ENCODE measurements around the gene ARL9.

Gene ARL9

GRCh38 chr4:56552273-56552672, 46.7 kb downstream of the ARL9 start:
- no peak for DNase-seq (ENCODE audit: insufficient read length, low spot score)
- no peak for FAIRE-seq
- TF ChIP-seq, protein P1, sequence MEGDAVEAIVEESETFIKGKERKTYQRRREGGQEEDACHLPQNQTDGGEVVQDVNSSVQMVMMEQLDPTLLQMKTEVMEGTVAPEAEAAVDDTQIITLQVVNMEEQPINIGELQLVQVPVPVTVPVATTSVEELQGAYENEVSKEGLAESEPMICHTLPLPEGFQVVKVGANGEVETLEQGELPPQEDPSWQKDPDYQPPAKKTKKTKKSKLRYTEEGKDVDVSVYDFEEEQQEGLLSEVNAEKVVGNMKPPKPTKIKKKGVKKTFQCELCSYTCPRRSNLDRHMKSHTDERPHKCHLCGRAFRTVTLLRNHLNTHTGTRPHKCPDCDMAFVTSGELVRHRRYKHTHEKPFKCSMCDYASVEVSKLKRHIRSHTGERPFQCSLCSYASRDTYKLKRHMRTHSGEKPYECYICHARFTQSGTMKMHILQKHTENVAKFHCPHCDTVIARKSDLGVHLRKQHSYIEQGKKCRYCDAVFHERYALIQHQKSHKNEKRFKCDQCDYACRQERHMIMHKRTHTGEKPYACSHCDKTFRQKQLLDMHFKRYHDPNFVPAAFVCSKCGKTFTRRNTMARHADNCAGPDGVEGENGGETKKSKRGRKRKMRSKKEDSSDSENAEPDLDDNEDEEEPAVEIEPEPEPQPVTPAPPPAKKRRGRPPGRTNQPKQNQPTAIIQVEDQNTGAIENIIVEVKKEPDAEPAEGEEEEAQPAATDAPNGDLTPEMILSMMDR (IDR thresholded peaks at IDR 0.05; ENCODE audit: insufficient read depth, missing control alignments) = no peak

GRCh38 chr4:56570041-56570440, 64.5 kb downstream of the ARL9 start:
- no peak for FAIRE-seq

More at GRCh38 chr4:56570041-56570440, 64.5 kb downstream of the ARL9 start:
- no peak for DNase-seq (ENCODE audit: insufficient read length, low spot score)
- TF ChIP-seq, protein P1 (IDR thresholded peaks at IDR 0.05; ENCODE audit: insufficient read depth, missing control alignments) = no peak

Data from D721Med (cell line).